Ishikawa (cell line): Measurements from ENCODE around the gene CACNA1E.

Experiments
- CEBPB ChIP-seq: IDR thresholded peaks from 2 replicates; pipeline ENCODE4 v1.6.1; 2012
- CREB1 ChIP-seq: IDR thresholded peaks from 2 replicates; pipeline ENCODE4 v1.6.1; 2012; ENCODE audit warnings: low read depth
- EGR1 ChIP-seq: IDR thresholded peaks from 2 replicates; pipeline ENCODE4 v1.6.1; 2012
- EP300 ChIP-seq: IDR thresholded peaks from 2 replicates; pipeline ENCODE4 v1.6.1; 2012; ENCODE audit warnings: borderline replicate concordance
- FOXM1 ChIP-seq: IDR thresholded peaks from 2 replicates; pipeline ENCODE4 v1.6.1; 2012; ENCODE audit warnings: low read depth, borderline replicate concordance
- MAX ChIP-seq: IDR thresholded peaks from 2 replicates; pipeline ENCODE4 v1.6.1; 2012
- NFIC ChIP-seq: IDR thresholded peaks from 2 replicates; pipeline ENCODE4 v1.6.1; 2012
- RAD21 ChIP-seq: IDR thresholded peaks from 2 replicates; pipeline ENCODE4 v1.6.1; 2012; ENCODE audit warnings: low read depth
- REST ChIP-seq: IDR thresholded peaks from 2 replicates; pipeline ENCODE4 v1.6.1; 2012; ENCODE audit warnings: low read depth, mild to moderate bottlenecking
- TAF1 ChIP-seq: IDR thresholded peaks from 2 replicates; pipeline ENCODE4 v1.6.1; 2012; ENCODE audit warnings: low read depth, mild to moderate bottlenecking
- TCF12 ChIP-seq: IDR thresholded peaks from 2 replicates; pipeline ENCODE4 v1.6.1; 2012; ENCODE audit warnings: low read depth
- TEAD4 ChIP-seq: IDR thresholded peaks from 2 replicates; pipeline ENCODE4 v1.6.1; 2012
- USF1 ChIP-seq: IDR thresholded peaks from 2 replicates; pipeline ENCODE4 v1.6.1; 2012
- YY1 ChIP-seq: IDR thresholded peaks from 2 replicates; pipeline ENCODE4 v1.6.1; 2012; ENCODE audit warnings: low read depth
- ZBTB7A ChIP-seq: IDR thresholded peaks from 2 replicates; pipeline ENCODE4 v1.6.1; 2012; ENCODE audit warnings: low read depth

The CACNA1E gene

GRCh38 chr1:181545395-181545794 is 62.1 kb downstream of the CACNA1E start:
- no peak for TF ChIP-seq TEAD4
- TF ChIP-seq CREB1 = no peak
- TF ChIP-seq EP300 = no peak
- no peak for TF ChIP-seq RAD21
- TF ChIP-seq TAF1 = no peak

GRCh38 chr1:181548497-181548896 is 65.2 kb downstream of the CACNA1E start:
- no peak for TF ChIP-seq EP300

GRCh38 chr1:181551249-181551648 is 67.9 kb downstream of the CACNA1E start:
- no peak for TF ChIP-seq YY1
- TF ChIP-seq USF1 = no peak
- TF ChIP-seq EGR1 = no peak

GRCh38 chr1:181551754-181552153 is 68.4 kb downstream of the CACNA1E start:
- no peak for TF ChIP-seq TCF12
- no peak for TF ChIP-seq RAD21
- TF ChIP-seq CEBPB = no peak
- no peak for TF ChIP-seq TAF1
- TF ChIP-seq REST = no peak
- TF ChIP-seq CREB1 = no peak
- no peak for TF ChIP-seq YY1
- TF ChIP-seq TEAD4 = no peak

- TF ChIP-seq CREB1 (no peak), CEBPB (no peak), RAD21 (no peak), MAX (no peak), EGR1 (no peak), EP300 (no peak), REST (no peak)
These were observed 71.1 kb downstream of the CACNA1E start for GRCh38 chr1:181554465-181554864.

GRCh38 chr1:181556631-181557030 is 73.3 kb downstream of the CACNA1E start:
- TF ChIP-seq YY1 (no peak), CEBPB (no peak), RAD21 (no peak), TAF1 (no peak), USF1 (no peak), TEAD4 (no peak), EGR1 (no peak), EP300 (no peak), NFIC (no peak), MAX (no peak), REST (no peak), CREB1 (no peak), TCF12 (no peak), ZBTB7A (no peak), FOXM1 (no peak)
